ENCODE results near the gene S100A2.

The S100A2 gene

GRCh38 chr1:153613406-153613805 is 47.8 kb upstream of the S100A2 start:
- no peak for DNase-seq (ENCODE audit: low spot score)
- H3K27ac ChIP-seq (replicated peaks; ENCODE audit: low read length), result no peak overlapping the region
- H2BK12ac ChIP-seq (ENCODE audit: low read length), result no peak overlapping the region
- H3K4ac ChIP-seq (ENCODE audit: low read length), result no peak overlapping the region
- peaks cover 0 to under 1% of the 10 kb centered on the region in 2 donors for H3K36me3 ChIP-seq (replicated peaks in 1 of 2; ENCODE audit: control insufficient read depth in 2 of 2, insufficient read depth in 2 of 2, low read length in 2 of 2)
- H2AK5ac ChIP-seq (ENCODE audit: low read depth, low read length), result peak overlapping the region; percentile 18
- no peak overlapping the region for H2BK5ac ChIP-seq (ENCODE audit: low read length)
- WGBS, 2 donors (ENCODE audit: extremely low coverage in 2 of 2, insufficient read length in 2 of 2, insufficient replicate concordance in 1 of 2), result no CpG with 5 or more reads among the region's 5 CpGs
- no peak overlapping the region for H3K9ac ChIP-seq (ENCODE audit: low read depth, low read length, poor library complexity)
- H2BK120ac ChIP-seq (ENCODE audit: low read depth, low read length), result peak overlapping the region; percentile 40
- H3K18ac ChIP-seq (ENCODE audit: low read length), result no peak overlapping the region
- H3K9me3 ChIP-seq (replicated peaks in 1 of 2; ENCODE audit: control insufficient read depth in 2 of 2, insufficient read depth in 1 of 2, low read depth in 1 of 2, low read length in 2 of 2), result no peaks in the 10 kb centered on the region
- no peak overlapping the region for H3K4me3 ChIP-seq (ENCODE audit: low read length in 2 of 2)
- H4K8ac ChIP-seq (ENCODE audit: low read depth, low read length), result no peak overlapping the region
- H3K79me1 ChIP-seq (ENCODE audit: low read depth, low read length), result no peaks in the 10 kb centered on the region
- H3K4me2 ChIP-seq (ENCODE audit: insufficient read depth, low read length, poor library complexity, severe bottlenecking), result no peak overlapping the region
- H4K91ac ChIP-seq (ENCODE audit: low read depth, low read length, poor library complexity), result no peak overlapping the region
- no peak overlapping the region for H2AFZ ChIP-seq (ENCODE audit: low read length)
- H3K27me3 ChIP-seq (ENCODE audit: control insufficient read depth in 3 of 3, insufficient read depth in 3 of 3, low read depth in 1 of 3, low read length in 3 of 3), result no peaks in the 10 kb centered on the region
- peak overlapping the region; percentile 76 for H2BK15ac ChIP-seq (ENCODE audit: low read length)
- H3K4me1 ChIP-seq (ENCODE audit: control insufficient read depth in 2 of 2, insufficient read depth in 1 of 2, low read depth in 1 of 2, low read length in 2 of 2), result peaks cover 17 to 25% of the 10 kb centered on the region in 2 donors
- no peak overlapping the region for H3K23ac ChIP-seq (ENCODE audit: low read depth, low read length, poor library complexity)
- no peak overlapping the region for H3K14ac ChIP-seq (ENCODE audit: low read length)

GRCh38 chr1:153612755-153613331 is 47.2 kb upstream of the S100A2 start, which contains the start of gene S100A16:
Gene S100A16, minus strand, starts transcription at chr1:153613137. Its CDS starts 4,986 bp downstream, at chr1:153608151.
- Histone ChIP-seq H2BK15ac (ENCODE audit: low read length) (peak within 1 kb of the TSS; percentile 76), H3K18ac (ENCODE audit: low read length) (peak within 1 kb of the TSS; percentile 77), H3K23ac (ENCODE audit: low read depth, low read length, poor library complexity) (peak within 1 kb of the TSS; percentile 38), H4K91ac (ENCODE audit: low read depth, low read length, poor library complexity) (no peak within 1 kb of the TSS), H3K79me1 (ENCODE audit: low read depth, low read length) (no peaks in the 10 kb centered on the region), H4K8ac (ENCODE audit: low read depth, low read length) (no peak within 1 kb of the TSS), H3K27me3 (ENCODE audit: control insufficient read depth in 3 of 3, insufficient read depth in 3 of 3, low read depth in 1 of 3, low read length in 3 of 3) (no peaks in the 10 kb centered on the region), H3K14ac (ENCODE audit: low read length) (no peak within 1 kb of the TSS), H2BK120ac (ENCODE audit: low read depth, low read length) (peak within 1 kb of the TSS; percentile 40), H3K4me1 (ENCODE audit: control insufficient read depth in 2 of 2, insufficient read depth in 1 of 2, low read depth in 1 of 2, low read length in 2 of 2) (peaks cover 20 to 28% of the 10 kb centered on the region in 2 donors), H2AK5ac (ENCODE audit: low read depth, low read length) (peak within 1 kb of the TSS; percentile 18), H3K36me3 (replicated peaks in 1 of 2; ENCODE audit: control insufficient read depth in 2 of 2, insufficient read depth in 2 of 2, low read length in 2 of 2) (no peaks in the 10 kb centered on the region), H3K9me3 (replicated peaks in 1 of 2; ENCODE audit: control insufficient read depth in 2 of 2, insufficient read depth in 1 of 2, low read depth in 1 of 2, low read length in 2 of 2) (no peaks in the 10 kb centered on the region), H3K9ac (ENCODE audit: low read depth, low read length, poor library complexity) (peak within 1 kb of the TSS; percentile 25), H2BK12ac (ENCODE audit: low read length) (peak within 1 kb of the TSS; percentile 52), H3K4ac (ENCODE audit: low read length) (peak within 1 kb of the TSS; percentile 42), H3K4me3 (ENCODE audit: low read length in 2 of 2) (peak within 1 kb of the TSS in 1 of 2 donors; percentile 14), H3K4me2 (ENCODE audit: insufficient read depth, low read length, poor library complexity, severe bottlenecking) (peak within 1 kb of the TSS; percentile 21), H2AFZ (ENCODE audit: low read length) (peak within 1 kb of the TSS; percentile 80), H2BK5ac (ENCODE audit: low read length) (no peak within 1 kb of the TSS), H3K27ac (replicated peaks; ENCODE audit: low read length) (no peak within 1 kb of the TSS)
- no CpG with 5 or more reads among the region's 9 CpGs for WGBS, 2 donors (ENCODE audit: extremely low coverage in 2 of 2, insufficient read length in 2 of 2, insufficient replicate concordance in 1 of 2)
- no peak for DNase-seq (ENCODE audit: low spot score)

DNA sequence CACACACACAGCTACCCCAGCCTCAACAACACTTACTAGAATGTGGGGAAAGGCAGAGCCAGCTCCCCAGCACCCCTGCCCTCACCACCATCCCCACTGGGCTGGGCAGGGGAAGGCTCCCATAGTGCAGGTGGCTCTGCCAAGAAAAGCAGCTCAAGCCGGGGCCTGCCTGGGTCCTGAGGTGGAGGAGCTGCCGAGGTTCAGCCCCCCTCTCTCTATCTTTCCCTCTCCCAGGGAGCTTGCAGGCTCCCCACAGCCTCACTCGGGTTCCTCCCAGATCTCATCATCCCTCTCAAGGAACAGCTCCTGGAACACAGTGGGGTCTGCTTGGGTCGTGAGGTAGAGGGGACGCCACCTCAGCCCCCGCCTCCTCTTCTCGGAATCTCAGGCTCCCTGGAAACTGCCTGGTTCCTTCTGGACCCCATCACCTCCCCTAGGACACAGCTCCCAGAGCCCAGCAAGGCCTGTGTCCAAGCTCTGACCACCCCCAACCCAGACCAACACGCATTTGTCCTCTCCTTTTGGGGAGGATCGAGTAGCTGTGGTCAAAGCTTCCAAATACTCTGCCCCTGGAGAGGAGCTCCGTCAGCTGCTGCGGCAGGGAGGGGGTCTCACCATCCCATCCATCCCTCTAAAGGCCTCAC is 46.6 kb upstream of the S100A2 start:
- WGBS, 2 donors (ENCODE audit: extremely low coverage in 2 of 2, insufficient read length in 2 of 2, insufficient replicate concordance in 1 of 2), result no CpG with 5 or more reads among the region's 11 CpGs
- H3K79me1 ChIP-seq (ENCODE audit: low read depth, low read length), result no peaks in the 10 kb centered on the region
- peak overlapping the region in 1 of 2 donors; percentile 14 for H3K4me3 ChIP-seq (ENCODE audit: low read length in 2 of 2)
- H3K4me2 ChIP-seq (ENCODE audit: insufficient read depth, low read length, poor library complexity, severe bottlenecking), result peak overlapping the region; percentile 21
- H3K27me3 ChIP-seq (ENCODE audit: control insufficient read depth in 3 of 3, insufficient read depth in 3 of 3, low read depth in 1 of 3, low read length in 3 of 3), result no peaks in the 10 kb centered on the region
- no peak overlapping the region for H3K14ac ChIP-seq (ENCODE audit: low read length)
- H3K23ac ChIP-seq (ENCODE audit: low read depth, low read length, poor library complexity), result no peak overlapping the region
- peak overlapping the region; percentile 77 for H3K18ac ChIP-seq (ENCODE audit: low read length)
- H3K4me1 ChIP-seq (ENCODE audit: control insufficient read depth in 2 of 2, insufficient read depth in 1 of 2, low read depth in 1 of 2, low read length in 2 of 2), result peaks cover 20 to 28% of the 10 kb centered on the region in 2 donors
- no peak overlapping the region for H2AK5ac ChIP-seq (ENCODE audit: low read depth, low read length)
- no peak overlapping the region for H2BK5ac ChIP-seq (ENCODE audit: low read length)
- H4K8ac ChIP-seq (ENCODE audit: low read depth, low read length), result no peak overlapping the region
- no peak overlapping the region for H4K91ac ChIP-seq (ENCODE audit: low read depth, low read length, poor library complexity)
- peak overlapping the region; percentile 1 for H2BK120ac ChIP-seq (ENCODE audit: low read depth, low read length)
- H3K36me3 ChIP-seq (replicated peaks in 1 of 2; ENCODE audit: control insufficient read depth in 2 of 2, insufficient read depth in 2 of 2, low read length in 2 of 2), result no peaks in the 10 kb centered on the region
- peak overlapping the region; percentile 80 for H2AFZ ChIP-seq (ENCODE audit: low read length)
- peak overlapping the region; percentile 52 for H2BK12ac ChIP-seq (ENCODE audit: low read length)
- DNase-seq (ENCODE audit: low spot score), result no peak
- H3K9ac ChIP-seq (ENCODE audit: low read depth, low read length, poor library complexity), result peak overlapping the region; percentile 25
- H3K4ac ChIP-seq (ENCODE audit: low read length), result no peak overlapping the region
- peak overlapping the region; percentile 76 for H2BK15ac ChIP-seq (ENCODE audit: low read length)
- no peak overlapping the region for H3K27ac ChIP-seq (replicated peaks; ENCODE audit: low read length)
- H3K9me3 ChIP-seq (replicated peaks in 1 of 2; ENCODE audit: control insufficient read depth in 2 of 2, insufficient read depth in 1 of 2, low read depth in 1 of 2, low read length in 2 of 2), result no peaks in the 10 kb centered on the region

GRCh38 chr1:153611356-153611755 is 45.7 kb upstream of the S100A2 start:
- Histone ChIP-seq H2AK5ac (ENCODE audit: low read depth, low read length) (no peak overlapping the region), H3K36me3 (replicated peaks in 1 of 2; ENCODE audit: control insufficient read depth in 2 of 2, insufficient read depth in 2 of 2, low read length in 2 of 2) (no peaks in the 10 kb centered on the region), H3K79me1 (ENCODE audit: low read depth, low read length) (no peaks in the 10 kb centered on the region), H3K27me3 (ENCODE audit: control insufficient read depth in 3 of 3, insufficient read depth in 3 of 3, low read depth in 1 of 3, low read length in 3 of 3) (no peaks in the 10 kb centered on the region), H3K4me1 (ENCODE audit: control insufficient read depth in 2 of 2, insufficient read depth in 1 of 2, low read depth in 1 of 2, low read length in 2 of 2) (peaks cover 21 to 28% of the 10 kb centered on the region in 2 donors), H4K91ac (ENCODE audit: low read depth, low read length, poor library complexity) (no peak overlapping the region), H3K4me3 (ENCODE audit: low read length in 2 of 2) (no peak overlapping the region), H3K9ac (ENCODE audit: low read depth, low read length, poor library complexity) (no peak overlapping the region), H3K23ac (ENCODE audit: low read depth, low read length, poor library complexity) (no peak overlapping the region), H2BK12ac (ENCODE audit: low read length) (no peak overlapping the region), H2BK15ac (ENCODE audit: low read length) (no peak overlapping the region), H3K18ac (ENCODE audit: low read length) (no peak overlapping the region), H3K4me2 (ENCODE audit: insufficient read depth, low read length, poor library complexity, severe bottlenecking) (no peak overlapping the region), H2BK120ac (ENCODE audit: low read depth, low read length) (no peak overlapping the region), H2BK5ac (ENCODE audit: low read length) (no peak overlapping the region), H3K27ac (replicated peaks; ENCODE audit: low read length) (no peak overlapping the region), H3K9me3 (replicated peaks in 1 of 2; ENCODE audit: control insufficient read depth in 2 of 2, insufficient read depth in 1 of 2, low read depth in 1 of 2, low read length in 2 of 2) (no peaks in the 10 kb centered on the region), H3K4ac (ENCODE audit: low read length) (no peak overlapping the region), H2AFZ (ENCODE audit: low read length) (peak overlapping the region; percentile 80), H4K8ac (ENCODE audit: low read depth, low read length) (no peak overlapping the region), H3K14ac (ENCODE audit: low read length) (no peak overlapping the region)
- DNase-seq (ENCODE audit: low spot score), result no peak
- WGBS, 2 donors (ENCODE audit: extremely low coverage in 2 of 2, insufficient read length in 2 of 2, insufficient replicate concordance in 1 of 2), result no CpG with 5 or more reads among the region's 1 CpG

Data from neuronal stem cell (in vitro differentiated cells).